ENCODE results near the gene SNRPA1. TPM values are rescaled to one million over a fixed set of nuclear protein-coding genes. Genes with fewer than 3 reads are reported as not detected.

Gene SNRPA1
- total and polyA plus RNA-seq, 2 of the 13 experiments (the other 11 are each of a cell fraction or from before 2014, with no cell fraction given), result 41.2 to 108 TPM

- no peak for TF ChIP-seq ZNF766 (CRISPR knock-in tag; IDR thresholded peaks at IDR 0.05; ENCODE audit: borderline replicate concordance)
- peak; percentile 65 for TF ChIP-seq SAP130 (CRISPR knock-in tag; IDR thresholded peaks at IDR 0.05; ENCODE audit: low read depth)
- TF ChIP-seq ZNF101 (CRISPR knock-in tag; IDR thresholded peaks at IDR 0.05; ENCODE audit: borderline replicate concordance, low read depth), result no peak
- TF ChIP-seq NRL (CRISPR knock-in tag; IDR thresholded peaks at IDR 0.05; ENCODE audit: borderline replicate concordance), result no peak
- no peak for TF ChIP-seq ZNF12 (CRISPR knock-in tag; IDR thresholded peaks at IDR 0.05)
- no peak for TF ChIP-seq ATF7 (IDR thresholded peaks at IDR 0.05)
- no peak for TF ChIP-seq ATF7 (CRISPR knock-in tag; IDR thresholded peaks at IDR 0.05)
- peak; percentile 79 for TF ChIP-seq FOSL2 (CRISPR knock-in tag; IDR thresholded peaks at IDR 0.05)
- no peak for TF ChIP-seq ZNF800 (CRISPR knock-in tag; IDR thresholded peaks at IDR 0.05)
- TF ChIP-seq FOXP1 (IDR thresholded peaks at IDR 0.05), result no peak
- TF ChIP-seq FOXP1 (CRISPR knock-in tag; IDR thresholded peaks at IDR 0.05), result peak; percentile 33; the same call in 1 of the 2 replicates
- no peak for TF ChIP-seq IRF2 (CRISPR knock-in tag; IDR thresholded peaks at IDR 0.05)
- no peak for TF ChIP-seq ZNF234 (CRISPR knock-in tag; conservative IDR thresholded peaks at IDR 0.05)
- TF ChIP-seq ZNF30 (CRISPR knock-in tag; IDR thresholded peaks at IDR 0.05), result no peak
- no peak for TF ChIP-seq THAP9 (CRISPR knock-in tag; IDR thresholded peaks at IDR 0.05; ENCODE audit: borderline replicate concordance)
- TF ChIP-seq CTCF (CRISPR knock-in tag; IDR thresholded peaks at IDR 0.05), result 0 out of 2 replicates have a peak, but pooled peaks have one; percentile 14
Measured at GRCh38 chr15:101255615-101256241, 39.3 kb downstream of the SNRPA1 start (continued).

All from HepG2 (cell line).